NCI-H510A (cell line): Measurements from ENCODE around the gene BDH2.

Experiments
- DNase-seq: peaks from one replicate; lab custom pipeline; 2025; lab: John Stamatoyannopoulos, UW

Gene BDH2

GRCh38 chr4:103099691-103100392, at the start of gene BDH2:
Gene BDH2 (minus strand): TSS chr4:103099834. CDS start chr4:103096254, 3,580 bp downstream.
- peak; percentile 28 for DNase-seq

GRCh38 chr4:103144926-103145325, 45.3 kb upstream of the BDH2 start:
- no peak for DNase-seq

- DNase-seq: no peak
Observed at GRCh38 chr4:103137446-103137827, 37.8 kb upstream of the BDH2 start.

GRCh38 chr4:103136671-103137445, 37.2 kb upstream of the BDH2 start:
- DNase-seq: no peak

GRCh38 chr4:103129174-103129573, 29.5 kb upstream of the BDH2 start:
- DNase-seq: no peak

- no peak for DNase-seq
Observed at GRCh38 chr4:103126126-103126525, 26.5 kb upstream of the BDH2 start.

GRCh38 chr4:103123114-103123513, 23.5 kb upstream of the BDH2 start:
- no peak for DNase-seq

GRCh38 chr4:103118166-103118565, 18.5 kb upstream of the BDH2 start:
- DNase-seq: no peak

GRCh38 chr4:103111598-103111997, 12.0 kb upstream of the BDH2 start:
- DNase-seq: no peak

- DNase-seq: no peak
Observed at GRCh38 chr4:103108542-103108941, 8.9 kb upstream of the BDH2 start.

- no peak for DNase-seq
Observed at GRCh38 chr4:103105558-103106356, 6.1 kb upstream of the BDH2 start.

GRCh38 chr4:103104886-103105285, 5.3 kb upstream of the BDH2 start:
- DNase-seq: no peak

- no peak for DNase-seq
Observed at GRCh38 chr4:103100691-103101090, 1.1 kb upstream of the BDH2 start.

GRCh38 chr4:103098756-103099440, 736 bp downstream of the BDH2 start:
- no peak for DNase-seq

- DNase-seq: no peak
Observed at GRCh38 chr4:103098341-103098740, 1.3 kb downstream of the BDH2 start.

GRCh38 chr4:103097112-103097511, 2.5 kb downstream of the BDH2 start:
- DNase-seq: no peak

- no peak for DNase-seq
Observed at GRCh38 chr4:103095080-103095479, 4.6 kb downstream of the BDH2 start.

- no peak for DNase-seq
Observed at GRCh38 chr4:103092245-103092644, 7.4 kb downstream of the BDH2 start.

GRCh38 chr4:103091601-103092223, 7.9 kb downstream of the BDH2 start:
- no peak for DNase-seq

GRCh38 chr4:103089481-103089880, 10.2 kb downstream of the BDH2 start:
- DNase-seq: no peak

- no peak for DNase-seq
Observed at GRCh38 chr4:103086551-103086950, 13.1 kb downstream of the BDH2 start.
